ENCODE data around the gene ECM2.

Gene ECM2

GRCh38 chr9:92446536-92446935, 89.3 kb downstream of the ECM2 start:
- DNase-seq (ENCODE audit: extremely low read depth, insufficient read length), result no peak
- no peak for TF ChIP-seq CTCF (IDR thresholded peaks at IDR 0.05; ENCODE audit: insufficient read depth, low read length, poor library complexity, severe bottlenecking)
- H3K27me3 ChIP-seq (replicated peaks; ENCODE audit: control insufficient read depth, insufficient read depth, low read length), result no peaks in the 10 kb centered on the region
- no peak overlapping the region for H3K4me3 ChIP-seq (replicated peaks; ENCODE audit: low read depth, low read length)
- no peaks in the 10 kb centered on the region for H3K36me3 ChIP-seq (ENCODE audit: control insufficient read depth, insufficient read depth, low read length)
